WI38 (cell line): ENCODE results near the gene CFD.
A peak's percentile ranks its signal among the peaks of the same experiment; 100 is the strongest.
"Not testable (repeated sequence)": the region's sequence is repeated elsewhere in the genome, so short reads cannot be mapped to it uniquely, and the experiment has no call there.

ENCODE experiments used
- H3K4me3 ChIP-seq: 2 replicates; pipeline ENCODE4 v1.5.1; 2011; ENCODE audit warnings: low read depth, mild to moderate bottlenecking, control low read depth, low read length
- TF ChIP-seq, protein P1 (sequence below): IDR thresholded peaks from 2 replicates; pipeline ENCODE4 v1.5.1; 2012; ENCODE audit warnings: low read depth, mild to moderate bottlenecking, control low read depth, low read length

The CFD gene

DNA sequence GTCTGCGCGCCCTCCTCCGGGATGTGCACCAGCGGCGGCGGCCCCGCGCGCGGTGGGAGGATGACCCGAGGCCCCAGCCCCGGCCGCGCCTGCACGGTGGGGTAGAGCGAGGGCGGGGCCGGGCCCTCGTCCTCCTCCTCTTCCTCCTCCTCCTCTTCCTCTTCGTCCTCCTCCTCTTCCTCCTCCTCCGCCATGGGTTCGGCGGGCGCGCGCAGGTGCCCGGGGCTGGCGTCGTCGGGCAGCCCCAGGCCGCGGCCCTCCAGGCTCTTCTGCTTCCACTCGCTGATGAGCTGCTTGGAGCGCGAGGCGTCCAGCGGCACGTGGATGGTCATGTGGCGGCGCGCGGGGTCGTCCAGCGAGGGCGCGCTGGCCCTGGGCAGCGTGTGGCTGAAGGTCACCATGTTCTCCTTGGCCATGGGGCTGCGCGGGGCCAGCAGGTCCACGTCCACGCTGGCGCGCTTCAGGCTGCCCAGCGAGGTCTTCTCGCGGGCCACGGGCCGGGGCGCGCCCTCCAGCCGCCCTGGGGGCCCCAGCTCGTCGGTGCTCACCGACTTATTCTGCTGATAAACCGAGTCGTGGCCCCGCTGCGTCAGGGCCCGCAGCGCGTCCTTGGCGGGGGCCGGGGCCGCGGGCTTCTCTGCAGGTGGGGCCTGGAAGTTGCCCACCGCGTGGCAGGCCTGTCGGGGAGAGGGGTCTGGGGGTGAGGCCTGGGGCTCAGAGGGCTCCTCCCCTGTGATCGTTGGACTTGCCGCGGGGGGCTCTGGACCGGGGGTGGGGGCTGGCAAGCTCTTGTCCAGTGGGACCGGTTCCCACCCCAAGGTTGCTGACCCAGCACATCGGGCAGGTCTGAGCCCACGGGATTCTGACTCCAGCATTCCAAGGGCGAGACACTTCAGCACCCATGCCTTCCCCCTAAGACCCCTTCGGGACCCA is 46.0 kb upstream of the CFD start:
- no peak overlapping the region for H3K4me3 ChIP-seq

DNA sequence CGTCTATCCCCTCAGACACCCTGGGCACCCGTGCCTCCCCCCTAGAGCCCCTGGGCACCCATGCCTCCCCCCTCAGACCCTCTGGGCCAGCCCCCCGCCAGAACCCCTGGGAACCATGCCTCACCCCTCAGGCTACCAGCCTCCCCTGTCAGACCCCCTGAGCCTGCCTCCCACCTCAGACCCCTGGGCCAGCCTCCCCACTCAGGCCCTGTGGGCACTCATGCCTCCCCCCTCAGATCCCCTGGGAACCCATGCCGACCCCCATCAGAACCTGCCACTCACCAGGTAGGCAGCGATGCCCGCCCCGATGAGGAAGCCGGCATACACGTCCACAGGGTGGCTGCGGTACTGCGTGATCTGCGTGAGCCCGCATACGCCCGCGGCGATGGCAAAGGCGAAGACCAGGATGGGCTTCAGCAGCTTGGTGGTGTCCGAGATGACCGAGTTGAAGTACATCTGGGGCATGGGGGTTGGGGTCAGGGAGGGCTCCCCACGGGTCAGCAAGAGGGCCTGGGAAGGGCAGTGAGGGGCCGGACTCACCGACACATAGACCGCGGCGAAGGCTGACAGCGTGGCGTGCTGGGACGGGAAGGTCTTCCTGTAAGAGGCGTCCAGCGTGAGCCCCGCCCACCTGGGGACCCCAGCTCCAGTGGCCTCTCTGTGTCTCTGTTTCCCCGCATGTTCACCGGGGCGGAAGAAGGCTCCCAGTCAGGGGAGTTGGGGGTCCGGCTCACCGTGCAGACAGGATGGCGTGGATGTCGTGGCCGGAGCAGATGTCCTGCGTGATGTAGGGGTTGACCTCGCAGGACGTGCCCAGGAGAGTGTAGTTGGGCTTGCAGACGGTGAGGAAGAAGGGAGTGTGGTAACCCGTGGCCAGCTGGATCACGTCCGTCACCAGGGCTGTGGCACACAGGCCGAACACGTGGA is 45.0 kb upstream of the CFD start:
- H3K4me3 ChIP-seq, result no peak overlapping the region
- TF ChIP-seq, protein P1, sequence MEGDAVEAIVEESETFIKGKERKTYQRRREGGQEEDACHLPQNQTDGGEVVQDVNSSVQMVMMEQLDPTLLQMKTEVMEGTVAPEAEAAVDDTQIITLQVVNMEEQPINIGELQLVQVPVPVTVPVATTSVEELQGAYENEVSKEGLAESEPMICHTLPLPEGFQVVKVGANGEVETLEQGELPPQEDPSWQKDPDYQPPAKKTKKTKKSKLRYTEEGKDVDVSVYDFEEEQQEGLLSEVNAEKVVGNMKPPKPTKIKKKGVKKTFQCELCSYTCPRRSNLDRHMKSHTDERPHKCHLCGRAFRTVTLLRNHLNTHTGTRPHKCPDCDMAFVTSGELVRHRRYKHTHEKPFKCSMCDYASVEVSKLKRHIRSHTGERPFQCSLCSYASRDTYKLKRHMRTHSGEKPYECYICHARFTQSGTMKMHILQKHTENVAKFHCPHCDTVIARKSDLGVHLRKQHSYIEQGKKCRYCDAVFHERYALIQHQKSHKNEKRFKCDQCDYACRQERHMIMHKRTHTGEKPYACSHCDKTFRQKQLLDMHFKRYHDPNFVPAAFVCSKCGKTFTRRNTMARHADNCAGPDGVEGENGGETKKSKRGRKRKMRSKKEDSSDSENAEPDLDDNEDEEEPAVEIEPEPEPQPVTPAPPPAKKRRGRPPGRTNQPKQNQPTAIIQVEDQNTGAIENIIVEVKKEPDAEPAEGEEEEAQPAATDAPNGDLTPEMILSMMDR, result no peak

More for the DNA sequence above, 46.0 kb upstream of the CFD start:
- TF ChIP-seq, protein P1, result no peak

DNA sequence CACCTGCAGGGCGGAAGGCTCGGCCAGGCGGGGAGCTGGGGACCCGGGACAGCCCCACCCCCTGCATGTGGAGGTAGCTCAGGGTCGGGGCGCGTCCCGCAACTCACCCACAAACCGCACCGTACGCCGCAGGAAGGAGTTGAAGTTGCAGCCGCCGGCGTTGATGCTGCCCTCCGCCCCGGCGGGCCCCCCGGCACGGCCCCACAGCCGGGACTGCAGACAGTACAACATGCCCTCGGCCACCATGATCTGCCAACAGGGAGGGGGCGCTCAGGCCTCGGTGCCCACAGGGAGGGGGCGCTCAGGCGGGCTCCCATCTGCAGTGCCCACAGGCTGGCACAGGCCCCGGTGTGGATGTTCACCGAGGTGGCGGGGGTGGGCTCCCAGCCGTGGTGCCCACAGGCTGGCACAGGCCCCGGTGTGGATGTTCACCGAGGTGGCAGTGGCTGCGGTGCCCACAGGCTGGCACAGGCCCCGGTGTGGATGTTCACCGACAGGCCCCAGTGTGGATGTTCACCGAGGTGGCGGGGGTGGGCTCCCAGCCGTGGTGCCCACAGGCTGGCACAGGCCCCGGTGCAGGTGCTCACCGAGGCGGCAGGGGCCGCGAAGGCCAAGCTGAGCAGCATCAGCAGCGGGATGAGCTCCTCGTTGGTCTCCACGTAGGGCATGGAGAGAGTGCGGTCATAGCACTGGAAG is 44.2 kb upstream of the CFD start:
- H3K4me3 ChIP-seq, result no peak overlapping the region
- TF ChIP-seq, protein P1, result no peak

DNA sequence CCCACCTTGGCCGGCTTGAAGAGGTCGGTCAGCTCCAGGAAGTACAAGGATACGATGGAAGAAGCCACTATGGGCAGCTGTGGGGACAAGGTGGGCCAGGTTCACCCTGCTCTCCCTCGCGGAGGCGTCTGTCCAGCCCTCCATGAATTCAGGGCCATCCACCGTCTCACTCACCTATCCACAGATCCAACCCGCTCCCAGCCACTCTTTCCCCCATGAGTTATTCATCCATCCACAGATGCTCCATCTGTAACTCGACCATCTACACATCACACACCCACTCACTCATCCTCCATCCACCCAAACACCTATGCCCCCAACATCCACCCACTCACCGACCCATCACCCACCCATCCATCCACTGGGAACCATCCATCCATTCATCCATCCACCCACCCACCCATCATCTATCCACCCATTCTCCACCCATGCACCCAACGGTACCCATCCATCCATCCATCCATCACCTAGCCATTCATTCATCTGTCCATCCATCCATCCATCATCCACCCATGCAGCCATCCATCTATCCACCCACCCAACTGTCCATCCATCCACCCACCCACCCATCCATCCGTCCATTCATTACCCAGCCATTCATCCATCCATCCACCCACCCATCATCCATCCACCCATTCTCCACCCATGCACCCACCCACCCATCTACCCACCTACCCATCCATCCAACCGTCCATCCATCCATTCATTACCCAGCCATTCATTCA is 43.5 kb upstream of the CFD start:
- no peak overlapping the region for H3K4me3 ChIP-seq
- TF ChIP-seq, protein P1, result no peak

DNA sequence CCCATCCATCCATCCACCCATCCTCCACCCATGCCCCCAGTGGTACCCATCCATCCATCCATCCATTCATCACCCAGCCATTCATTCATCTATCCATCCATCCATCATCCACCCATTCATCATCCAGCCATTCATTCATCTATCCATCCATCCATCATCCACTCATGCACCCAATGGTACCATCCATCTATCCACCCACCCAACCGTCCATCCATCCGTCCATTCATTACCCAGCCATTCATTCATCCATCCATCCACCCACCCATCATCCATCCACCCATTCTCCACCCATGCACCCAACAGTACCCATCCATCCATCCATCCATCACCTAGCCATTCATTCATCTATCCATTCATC is 43.0 kb upstream of the CFD start:
- TF ChIP-seq, protein P1, result no peak
- H3K4me3 ChIP-seq, result no peak overlapping the region

DNA sequence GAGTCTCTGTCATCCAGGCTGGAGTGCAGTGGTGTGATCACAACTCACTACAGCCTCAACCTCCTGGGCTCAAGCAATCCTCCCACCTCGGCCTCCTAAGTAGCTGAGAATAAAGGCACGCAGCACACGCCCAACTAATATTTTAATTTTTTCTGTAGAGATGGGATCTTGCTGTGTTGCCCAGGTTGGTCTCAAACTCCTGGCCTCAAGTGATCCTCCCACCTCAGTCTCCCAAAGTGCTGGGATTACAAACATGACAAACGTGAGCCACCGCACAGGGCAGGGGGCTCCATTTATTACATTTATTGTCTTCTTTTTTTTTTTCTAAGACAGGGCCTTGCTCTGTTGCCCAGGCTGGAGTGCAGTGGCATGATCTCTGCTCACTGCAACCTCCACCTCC is 39.3 kb upstream of the CFD start:
- H3K4me3 ChIP-seq, result not testable (repeated sequence)

DNA sequence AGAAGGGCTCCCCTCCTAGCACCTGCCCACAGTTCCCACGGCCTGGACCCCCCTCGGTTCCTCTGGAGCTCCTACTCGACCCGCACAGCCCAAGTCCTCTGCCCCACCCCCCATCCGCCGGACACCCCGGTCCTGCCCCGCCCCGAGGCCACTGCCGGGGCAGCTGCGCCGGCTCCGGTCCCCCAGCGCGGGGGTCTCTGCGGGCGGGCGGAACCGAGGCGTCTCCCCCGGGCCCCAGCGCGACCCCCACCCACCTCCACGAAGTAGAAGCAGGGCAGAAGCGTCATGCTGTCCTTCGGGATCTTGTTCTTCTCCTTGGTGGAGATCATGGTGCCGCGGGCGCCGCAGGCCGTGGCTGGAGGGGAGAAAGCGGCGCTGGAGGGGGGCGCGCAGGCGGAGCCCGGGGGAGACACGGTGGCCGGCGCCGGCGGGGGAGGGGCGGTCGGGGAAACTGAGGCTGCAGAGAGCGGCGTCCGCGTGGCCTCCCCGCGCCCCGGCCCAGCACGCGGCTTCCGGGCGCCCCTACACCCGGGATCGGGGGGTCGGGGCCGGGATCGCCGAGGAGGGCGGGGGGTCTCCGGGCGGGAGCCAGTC is 38.1 kb upstream of the CFD start:
- TF ChIP-seq, protein P1, result no peak
- H3K4me3 ChIP-seq, result peak overlapping the region; percentile 54
